ENCODE results near the gene SEZ6L.
A peak's percentile ranks its signal among the peaks of the same experiment; 100 is the strongest.

Gene SEZ6L

GRCh38 chr22:26194313-26194712, 25.1 kb downstream of the SEZ6L start:
- in situ Hi-C loops (cut with MboI; ENCODE audit: low pct_unique_long_range_greater_than_20kb, low sequenced_read_pairs, unreplicated experiment), result no loop called here
- no peak for DNase-seq (ENCODE audit: low spot score)
- TF ChIP-seq, protein P1, sequence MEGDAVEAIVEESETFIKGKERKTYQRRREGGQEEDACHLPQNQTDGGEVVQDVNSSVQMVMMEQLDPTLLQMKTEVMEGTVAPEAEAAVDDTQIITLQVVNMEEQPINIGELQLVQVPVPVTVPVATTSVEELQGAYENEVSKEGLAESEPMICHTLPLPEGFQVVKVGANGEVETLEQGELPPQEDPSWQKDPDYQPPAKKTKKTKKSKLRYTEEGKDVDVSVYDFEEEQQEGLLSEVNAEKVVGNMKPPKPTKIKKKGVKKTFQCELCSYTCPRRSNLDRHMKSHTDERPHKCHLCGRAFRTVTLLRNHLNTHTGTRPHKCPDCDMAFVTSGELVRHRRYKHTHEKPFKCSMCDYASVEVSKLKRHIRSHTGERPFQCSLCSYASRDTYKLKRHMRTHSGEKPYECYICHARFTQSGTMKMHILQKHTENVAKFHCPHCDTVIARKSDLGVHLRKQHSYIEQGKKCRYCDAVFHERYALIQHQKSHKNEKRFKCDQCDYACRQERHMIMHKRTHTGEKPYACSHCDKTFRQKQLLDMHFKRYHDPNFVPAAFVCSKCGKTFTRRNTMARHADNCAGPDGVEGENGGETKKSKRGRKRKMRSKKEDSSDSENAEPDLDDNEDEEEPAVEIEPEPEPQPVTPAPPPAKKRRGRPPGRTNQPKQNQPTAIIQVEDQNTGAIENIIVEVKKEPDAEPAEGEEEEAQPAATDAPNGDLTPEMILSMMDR (IDR thresholded peaks at IDR 0.05; ENCODE audit: extremely low read depth, insufficient read depth, missing control alignments), result no peak

- TF ChIP-seq, protein P1 (IDR thresholded peaks at IDR 0.05; ENCODE audit: extremely low read depth, insufficient read depth, missing control alignments), result no peak
- in situ Hi-C loops (cut with MboI; ENCODE audit: low pct_unique_long_range_greater_than_20kb, low sequenced_read_pairs, unreplicated experiment), result no loop called here
- DNase-seq (ENCODE audit: low spot score), result no peak
Measured at GRCh38 chr22:26194877-26195276, 25.6 kb downstream of the SEZ6L start.

DNA sequence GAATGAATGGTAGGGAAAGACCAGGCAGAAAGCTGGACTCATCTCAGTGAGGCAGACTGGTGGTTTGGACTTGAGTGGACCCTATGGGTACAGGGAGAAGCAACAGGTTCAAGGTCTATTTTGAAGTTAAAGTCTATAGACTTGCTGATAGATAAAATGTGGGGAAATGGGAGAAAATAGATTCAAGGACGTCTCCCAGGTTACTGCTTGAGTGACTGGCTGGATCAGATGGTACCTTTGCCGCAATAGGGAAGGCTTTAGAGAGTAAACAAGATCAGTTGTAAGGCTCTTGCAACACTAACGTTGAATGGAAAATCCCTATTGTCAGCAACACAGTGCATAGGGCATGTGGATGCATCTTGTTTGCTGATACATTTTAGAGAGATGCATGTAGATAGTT, 27.4 kb downstream of the SEZ6L start:
- in situ Hi-C loops (cut with MboI; ENCODE audit: low pct_unique_long_range_greater_than_20kb, low sequenced_read_pairs, unreplicated experiment), result no loop called here
- no peak for DNase-seq (ENCODE audit: low spot score)
- TF ChIP-seq, protein P1 (IDR thresholded peaks at IDR 0.05; ENCODE audit: extremely low read depth, insufficient read depth, missing control alignments), result no peak

GRCh38 chr22:26197425-26197824, 28.2 kb downstream of the SEZ6L start:
- in situ Hi-C loops (cut with MboI; ENCODE audit: low pct_unique_long_range_greater_than_20kb, low sequenced_read_pairs, unreplicated experiment), result no loop called here
- no peak for DNase-seq (ENCODE audit: low spot score)
- TF ChIP-seq, protein P1 (IDR thresholded peaks at IDR 0.05; ENCODE audit: extremely low read depth, insufficient read depth, missing control alignments), result no peak

- DNase-seq (ENCODE audit: low spot score), result no peak
- TF ChIP-seq, protein P1 (IDR thresholded peaks at IDR 0.05; ENCODE audit: extremely low read depth, insufficient read depth, missing control alignments), result peak; percentile 9
- in situ Hi-C loops (cut with MboI; ENCODE audit: low pct_unique_long_range_greater_than_20kb, low sequenced_read_pairs, unreplicated experiment), result no loop called here
Measured at GRCh38 chr22:26199665-26200064, 30.4 kb downstream of the SEZ6L start.

GRCh38 chr22:26202280-26202924, 33.1 kb downstream of the SEZ6L start:
- TF ChIP-seq, protein P1 (IDR thresholded peaks at IDR 0.05; ENCODE audit: extremely low read depth, insufficient read depth, missing control alignments), result no peak
- in situ Hi-C loops (cut with MboI; ENCODE audit: low pct_unique_long_range_greater_than_20kb, low sequenced_read_pairs, unreplicated experiment), result no loop called here
- DNase-seq (ENCODE audit: low spot score), result no peak
